C4-2B (cell line): Measurements from ENCODE around the gene ERBB4.

Source experiments
- ZFX ChIP-seq: fragments of 450-650 bp; IDR thresholded peaks from 2 replicates; pipeline ENCODE4 v1.6.1; 2017
- TF ChIP-seq, protein P1 (sequence below): fragments of 450-650 bp; conservative IDR thresholded peaks from 2 replicates; pipeline ENCODE4 v1.5.1; 2017; ENCODE audit warnings: mild to moderate bottlenecking

DNA sequence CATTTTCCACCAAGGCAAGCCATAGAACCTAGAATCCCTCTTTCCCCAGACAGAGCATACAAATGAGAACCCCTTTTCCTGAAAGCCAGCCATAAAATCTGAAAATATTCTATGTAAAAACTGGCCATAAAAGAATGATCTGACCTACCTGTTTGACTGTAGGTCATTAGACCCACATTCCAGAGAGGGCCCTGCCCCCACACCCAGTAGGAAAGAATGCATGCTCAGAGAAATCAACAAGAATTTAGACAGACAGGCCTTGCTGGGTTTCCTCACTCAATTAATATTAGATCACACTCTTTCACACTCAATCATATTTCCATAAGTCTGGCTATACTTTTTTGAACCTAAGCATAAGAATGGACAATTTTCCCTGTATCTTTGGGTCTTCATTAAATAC lies 929.5 kb downstream of the ERBB4 start:
- TF ChIP-seq, protein P1, sequence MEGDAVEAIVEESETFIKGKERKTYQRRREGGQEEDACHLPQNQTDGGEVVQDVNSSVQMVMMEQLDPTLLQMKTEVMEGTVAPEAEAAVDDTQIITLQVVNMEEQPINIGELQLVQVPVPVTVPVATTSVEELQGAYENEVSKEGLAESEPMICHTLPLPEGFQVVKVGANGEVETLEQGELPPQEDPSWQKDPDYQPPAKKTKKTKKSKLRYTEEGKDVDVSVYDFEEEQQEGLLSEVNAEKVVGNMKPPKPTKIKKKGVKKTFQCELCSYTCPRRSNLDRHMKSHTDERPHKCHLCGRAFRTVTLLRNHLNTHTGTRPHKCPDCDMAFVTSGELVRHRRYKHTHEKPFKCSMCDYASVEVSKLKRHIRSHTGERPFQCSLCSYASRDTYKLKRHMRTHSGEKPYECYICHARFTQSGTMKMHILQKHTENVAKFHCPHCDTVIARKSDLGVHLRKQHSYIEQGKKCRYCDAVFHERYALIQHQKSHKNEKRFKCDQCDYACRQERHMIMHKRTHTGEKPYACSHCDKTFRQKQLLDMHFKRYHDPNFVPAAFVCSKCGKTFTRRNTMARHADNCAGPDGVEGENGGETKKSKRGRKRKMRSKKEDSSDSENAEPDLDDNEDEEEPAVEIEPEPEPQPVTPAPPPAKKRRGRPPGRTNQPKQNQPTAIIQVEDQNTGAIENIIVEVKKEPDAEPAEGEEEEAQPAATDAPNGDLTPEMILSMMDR = no peak
- TF ChIP-seq ZFX = no peak
